Kidney (tissue), 14 donors: Measurements from ENCODE around the gene C1R. TPM values are rescaled to one million over a fixed set of nuclear protein-coding genes. Genes with fewer than 3 reads are reported as not detected.

Source experiments
- DNase-seq, 5 donors: peaks; one replicate each; pipeline ENCODE4 v3.0.0-alpha.2; 2013 to 2020
- FAIRE-seq: peaks from 2 replicates; lab custom pipeline; 2012; peaks lifted over from hg19 to GRCh38; lab: Jason Lieb, UNC
- H3K27ac ChIP-seq, 2 donors: one replicate each; pipeline ENCODE4 v1.7.0; 2013; ENCODE audit warnings: low read depth in 2 of 2, low read length in 2 of 2, inconsistent platforms in 1 of 2
- H3K27me3 ChIP-seq: one replicate; pipeline ENCODE4 v1.7.1; 2013; ENCODE audit warnings: low read length, inconsistent platforms; ENCODE audit not compliant: control insufficient read depth, insufficient read depth
- H3K36me3 ChIP-seq, 3 donors: one replicate each; pipeline versions ENCODE4 v1.7.0 to v1.7.1; 2013; ENCODE audit warnings: low read length in 3 of 3, control low read depth in 1 of 3, inconsistent platforms in 1 of 3; ENCODE audit not compliant: insufficient read depth in 3 of 3, control insufficient read depth in 2 of 3
- H3K4me1 ChIP-seq, 3 donors: one replicate each; pipeline versions ENCODE4 v1.7.0 to v1.7.1; 2013; ENCODE audit warnings: low read length in 3 of 3, inconsistent platforms in 1 of 3, low read depth in 1 of 3; ENCODE audit not compliant: control insufficient read depth in 2 of 3, insufficient read depth in 2 of 3
- H3K4me3 ChIP-seq, 3 donors: one replicate each; pipeline versions ENCODE4 v1.7.0 to v1.8.1; 2013; ENCODE audit warnings: low read length in 3 of 3, control low read depth in 1 of 3, inconsistent platforms in 1 of 3
- H3K9ac ChIP-seq, 3 donors: one replicate each; pipeline versions ENCODE4 v1.7.0 to v1.7.1; 2013; ENCODE audit warnings: low read length in 3 of 3, control low read depth in 1 of 3, inconsistent platforms in 1 of 3
- H3K9me3 ChIP-seq, 3 donors: one replicate each; pipeline versions ENCODE4 v1.7.0 to v1.7.1; 2013; ENCODE audit warnings: low read length in 3 of 3, control low read depth in 1 of 3, inconsistent platforms in 1 of 3; ENCODE audit not compliant: control insufficient read depth in 2 of 3, insufficient read depth in 1 of 3
- CTCF ChIP-seq: IDR thresholded peaks from 3 replicates; pipeline ENCODE4 v1.5.1; 2012; ENCODE audit warnings: mild to moderate bottlenecking, moderate library complexity, borderline replicate concordance; ENCODE audit not compliant: insufficient read depth; ENCODE audit errors: extremely low read depth
- intact Hi-C: fragments of 100-400 bp; cut with DNase I; formaldehyde crosslinking; loops from one replicate; pipeline ENCODE4 v1.11.1; 2022
- polyA plus RNA-seq: library from polyadenylated mRNA; stranded (reverse); fragments of 350-450 nt; fragmentation: Illumina TruSeq; extraction: RNeasy Lipid Tissue Mini Kit (QIAGEN cat#74804); gene quantifications from one replicate; pipeline ENCODE4 v1.2.3, GENCODE V29; 2014; ENCODE audit warnings: low read depth, low replicate concordance; ENCODE audit not compliant: insufficient read depth
- total RNA-seq: library from RNA; stranded (reverse); fragmentation: NEBNext Ultra II Directional; extraction: Animal tissue kit (Norgen Biotek cat#: 25700); gene quantifications from one replicate; pipeline ENCODE4 v1.2.1, GENCODE V29; 2021
- donor health status: control.
- donor health status: control.
- donor health status: control.
- donor health status: control.
- donor health status: control.
- donor health status: DM: yes; HTN: yes; CAD: no.
- donor health status: Normal renal cell carcinoma (clear cell type).

The C1R gene
- total and polyA plus RNA-seq, 2 donors from 2014 or later: 183 to 514 TPM

DNA sequence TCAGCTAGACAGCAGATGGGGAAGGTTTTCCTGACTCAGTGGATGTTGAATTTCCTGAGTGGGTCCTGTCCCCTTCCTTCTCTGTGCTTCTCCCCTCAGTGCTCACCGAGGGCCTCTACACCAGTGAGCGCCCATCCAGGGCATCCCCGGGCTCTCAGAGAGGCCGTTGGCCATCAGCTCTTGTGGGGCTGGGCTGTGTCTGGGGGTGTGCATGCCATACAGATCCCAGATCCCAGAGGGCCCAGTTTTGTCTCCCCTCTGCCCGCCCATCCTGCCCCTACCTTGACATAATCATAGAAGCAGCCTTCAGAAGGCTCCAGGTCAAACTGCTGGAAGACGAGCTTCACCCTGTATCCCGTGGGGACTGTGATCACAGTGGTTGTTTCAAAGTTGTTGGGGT lies 1.1 kb downstream of the C1R start:
- no peak for TF ChIP-seq CTCF
- peak overlapping the region in 1 of 2 donors; percentile 11 for H3K27ac ChIP-seq
- H3K36me3 ChIP-seq: no peaks in the 10 kb centered on the region
- peak overlapping the region in 2 of 3 donors; percentile 23 to 80 for H3K4me3 ChIP-seq
- H3K9ac ChIP-seq: no peak overlapping the region
- H3K9me3 ChIP-seq: no peaks in the 10 kb centered on the region
- H3K4me1 ChIP-seq: peaks cover 0 to 11% (median 0%) of the 10 kb centered on the region in 3 donors
- DNase-seq (no peak), FAIRE-seq (no peak)
- H3K27me3 ChIP-seq: no peaks in the 10 kb centered on the region
- intact Hi-C loops: loop anchor here (10.0 kb wide), 1 partner anchor 146 kb away; the partner anchor contains the start of genes C12orf57 and RNU7-1

GRCh38 chr12:7090222-7090998 lies 1.8 kb downstream of the C1R start:
- no peaks in the 10 kb centered on the region for H3K27me3 ChIP-seq
- FAIRE-seq (no peak), DNase-seq (peak in 1 of 5 donors; percentile 29)
- intact Hi-C loops: loop anchor here (10.0 kb wide), 1 partner anchor 146 kb away; the partner anchor contains the start of genes C12orf57 and RNU7-1
- no peaks in the 10 kb centered on the region for H3K36me3 ChIP-seq
- peaks cover 0 to 11% (median 0%) of the 10 kb centered on the region in 3 donors for H3K4me1 ChIP-seq
- peak overlapping the region in 1 of 3 donors; percentile 23 for H3K4me3 ChIP-seq
- H3K9ac ChIP-seq: no peak overlapping the region
- no peaks in the 10 kb centered on the region for H3K9me3 ChIP-seq
- H3K27ac ChIP-seq: peak overlapping the region in 1 of 2 donors; percentile 11
- no peak for TF ChIP-seq CTCF

DNA sequence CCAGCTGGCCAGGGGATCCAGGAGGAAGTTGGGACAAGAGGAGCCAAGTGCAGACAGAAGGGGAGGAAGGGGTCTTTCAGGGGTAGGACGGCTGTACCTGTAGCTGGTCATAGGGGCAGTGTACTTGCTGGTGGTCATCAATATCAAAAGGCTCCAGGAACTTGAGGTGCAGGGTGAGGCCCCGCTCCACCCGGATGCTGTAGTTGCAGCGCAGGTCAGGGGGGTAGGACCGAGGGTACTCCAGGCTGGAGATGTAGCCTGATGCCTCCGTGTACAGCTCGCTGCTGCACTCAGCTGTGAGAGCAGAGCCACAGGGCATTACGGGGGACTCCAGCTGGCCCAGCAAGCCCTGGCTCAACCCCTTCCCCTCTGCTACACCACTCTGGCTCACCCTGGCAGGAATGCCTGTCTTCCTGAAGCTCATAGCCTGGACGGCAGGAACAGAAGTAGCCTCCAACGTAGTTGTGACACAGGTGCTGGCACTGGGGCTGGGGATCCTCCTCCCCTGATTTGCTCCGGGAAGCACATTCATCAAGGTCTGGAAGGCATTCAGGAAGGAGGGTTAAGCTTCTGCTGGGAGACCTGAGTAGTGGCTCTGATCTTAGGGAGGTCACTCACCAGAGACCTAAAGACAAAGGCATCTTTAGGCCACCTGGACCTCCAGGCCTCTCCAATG lies 2.9 kb downstream of the C1R start:
- TF ChIP-seq CTCF: no peak
- no peak overlapping the region for H3K9ac ChIP-seq
- H3K4me3 ChIP-seq: no peak overlapping the region

More for the DNA sequence above, 2.9 kb downstream of the C1R start:
- FAIRE-seq (no peak), DNase-seq (no peak)
- peaks cover 0 to 4% (median 0%) of the 10 kb centered on the region in 3 donors for H3K9me3 ChIP-seq
- intact Hi-C loops: no loop called here
- peaks cover 0 to 11% (median 0%) of the 10 kb centered on the region in 3 donors for H3K4me1 ChIP-seq
- H3K27me3 ChIP-seq: no peaks in the 10 kb centered on the region
- H3K36me3 ChIP-seq: peaks cover 0 to 10% (median 6%) of the 10 kb centered on the region in 3 donors
- no peak overlapping the region for H3K27ac ChIP-seq
